Measurements from ENCODE around the gene NLRP6.

The NLRP6 gene

GRCh38 chr11:256952-257737 lies 21.1 kb upstream of the NLRP6 start:
- no peaks in the 10 kb centered on the region for H3K79me2 ChIP-seq (ENCODE audit: low read length)
- H3K27me3 ChIP-seq (ENCODE audit: low read depth, low read length), result no peaks in the 10 kb centered on the region
- no peaks in the 10 kb centered on the region for H4K20me1 ChIP-seq (ENCODE audit: insufficient read depth, low read length)
- H3K4me2 ChIP-seq (ENCODE audit: low read length), result peak overlapping the region; percentile 63
- H2AFZ ChIP-seq (ENCODE audit: low read depth, low read length), result peak overlapping the region; percentile 86
- H3K9ac ChIP-seq (ENCODE audit: low read length), result peak overlapping the region; percentile 38; the same call in 1 of the 2 replicates
- peak overlapping the region; percentile 47 for H3K27ac ChIP-seq (ENCODE audit: low read length)
- H3K36me3 ChIP-seq (replicated peaks; ENCODE audit: low read depth, low read length), result peaks cover 16% of the 10 kb centered on the region
- peaks cover 18% of the 10 kb centered on the region for H3K4me1 ChIP-seq (ENCODE audit: low read length)
- peak overlapping the region; percentile 17; the same call in 1 of the 2 replicates for H3K4me3 ChIP-seq (ENCODE audit: low read length)
- no peaks in the 10 kb centered on the region for H3K9me3 ChIP-seq (ENCODE audit: insufficient read depth, low read length)
- TF ChIP-seq EZH2phosphoT487 (IDR thresholded peaks at IDR 0.05; ENCODE audit: low read depth) (no peak), CTCF (IDR thresholded peaks at IDR 0.05; ENCODE audit: low read depth, low read length) (no peak)

- Histone ChIP-seq H3K36me3 (replicated peaks; ENCODE audit: low read depth, low read length) (peaks cover 10% of the 10 kb centered on the region), H3K9me3 (ENCODE audit: insufficient read depth, low read length) (no peaks in the 10 kb centered on the region), H3K27me3 (ENCODE audit: low read depth, low read length) (no peaks in the 10 kb centered on the region), H3K9ac (ENCODE audit: low read length) (peak overlapping the region; percentile 38; the same call in 1 of the 2 replicates), H3K79me2 (ENCODE audit: low read length) (no peaks in the 10 kb centered on the region), H3K4me2 (ENCODE audit: low read length) (peak overlapping the region; percentile 63), H4K20me1 (ENCODE audit: insufficient read depth, low read length) (no peaks in the 10 kb centered on the region), H3K27ac (ENCODE audit: low read length) (peak overlapping the region; percentile 47), H3K4me1 (ENCODE audit: low read length) (peaks cover 22% of the 10 kb centered on the region), H3K4me3 (ENCODE audit: low read length) (peak overlapping the region; percentile 17; the same call in 1 of the 2 replicates), H2AFZ (ENCODE audit: low read depth, low read length) (peak overlapping the region; percentile 86)
- TF ChIP-seq CTCF (IDR thresholded peaks at IDR 0.05; ENCODE audit: low read depth, low read length), result peak; percentile 38
- TF ChIP-seq EZH2phosphoT487 (IDR thresholded peaks at IDR 0.05; ENCODE audit: low read depth), result no peak
Measured at GRCh38 chr11:257766-258493, 20.3 kb upstream of the NLRP6 start.

- Histone ChIP-seq H2AFZ (ENCODE audit: low read depth, low read length) (no peak overlapping the region), H3K4me2 (ENCODE audit: low read length) (no peak overlapping the region), H3K27me3 (ENCODE audit: low read depth, low read length) (no peaks in the 10 kb centered on the region), H3K36me3 (replicated peaks; ENCODE audit: low read depth, low read length) (no peaks in the 10 kb centered on the region), H4K20me1 (ENCODE audit: insufficient read depth, low read length) (no peaks in the 10 kb centered on the region), H3K9ac (ENCODE audit: low read length) (no peak overlapping the region), H3K27ac (ENCODE audit: low read length) (no peak overlapping the region), H3K4me1 (ENCODE audit: low read length) (peaks cover 22% of the 10 kb centered on the region), H3K9me3 (ENCODE audit: insufficient read depth, low read length) (no peaks in the 10 kb centered on the region), H3K4me3 (ENCODE audit: low read length) (no peak overlapping the region), H3K79me2 (ENCODE audit: low read length) (no peaks in the 10 kb centered on the region)
- TF ChIP-seq CTCF (IDR thresholded peaks at IDR 0.05; ENCODE audit: low read depth, low read length) (no peak), EZH2phosphoT487 (IDR thresholded peaks at IDR 0.05; ENCODE audit: low read depth) (no peak)
Measured at GRCh38 chr11:259413-259812, 18.8 kb upstream of the NLRP6 start.

GRCh38 chr11:261624-262023 lies 16.6 kb upstream of the NLRP6 start:
- no peak overlapping the region for H3K4me2 ChIP-seq (ENCODE audit: low read length)
- H3K27ac ChIP-seq (ENCODE audit: low read length), result no peak overlapping the region
- no peaks in the 10 kb centered on the region for H3K27me3 ChIP-seq (ENCODE audit: low read depth, low read length)
- H3K9me3 ChIP-seq (ENCODE audit: insufficient read depth, low read length), result no peaks in the 10 kb centered on the region
- H4K20me1 ChIP-seq (ENCODE audit: insufficient read depth, low read length), result no peaks in the 10 kb centered on the region
- H3K36me3 ChIP-seq (replicated peaks; ENCODE audit: low read depth, low read length), result no peaks in the 10 kb centered on the region
- H3K9ac ChIP-seq (ENCODE audit: low read length), result no peak overlapping the region
- no peak overlapping the region for H2AFZ ChIP-seq (ENCODE audit: low read depth, low read length)
- no peak for TF ChIP-seq EZH2phosphoT487 (IDR thresholded peaks at IDR 0.05; ENCODE audit: low read depth)
- TF ChIP-seq CTCF (IDR thresholded peaks at IDR 0.05; ENCODE audit: low read depth, low read length), result no peak
- no peak overlapping the region for H3K4me3 ChIP-seq (ENCODE audit: low read length)
- H3K79me2 ChIP-seq (ENCODE audit: low read length), result no peaks in the 10 kb centered on the region
- H3K4me1 ChIP-seq (ENCODE audit: low read length), result peaks cover 22% of the 10 kb centered on the region

All from OCI-LY3 (cell line).